HG03469 (cell line): ENCODE results near the gene VAV3.

ENCODE experiments used
- ATAC-seq: cut with Tn5 transposase; IDR thresholded peaks from one replicate; pipeline ENCODE4 v1.9.1; 2021; ENCODE audit warnings: mild to moderate bottlenecking, moderate library complexity, moderate number of reproducible peaks; ENCODE audit not compliant: unreplicated experiment

VAV3 gene

DNA sequence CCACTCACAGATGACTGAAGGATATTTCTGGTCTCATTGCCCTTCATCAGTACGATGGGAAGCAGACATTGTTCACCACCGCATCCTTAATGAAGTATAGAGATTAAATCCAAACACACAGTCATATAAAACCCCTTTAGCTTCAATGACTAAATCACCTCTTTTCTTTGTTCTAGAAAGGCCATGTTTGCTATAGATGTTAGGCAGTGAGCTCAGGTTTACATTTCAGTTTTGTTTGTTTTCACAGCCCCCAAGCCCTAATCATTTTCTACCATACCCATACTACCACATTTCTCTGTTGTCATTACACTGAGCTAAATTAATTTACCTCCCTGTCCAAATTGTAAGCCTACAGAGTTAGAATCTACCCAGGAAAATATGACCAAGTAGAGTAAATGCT is 439.0 kb downstream of the VAV3 start:
- no peak for ATAC-seq

DNA sequence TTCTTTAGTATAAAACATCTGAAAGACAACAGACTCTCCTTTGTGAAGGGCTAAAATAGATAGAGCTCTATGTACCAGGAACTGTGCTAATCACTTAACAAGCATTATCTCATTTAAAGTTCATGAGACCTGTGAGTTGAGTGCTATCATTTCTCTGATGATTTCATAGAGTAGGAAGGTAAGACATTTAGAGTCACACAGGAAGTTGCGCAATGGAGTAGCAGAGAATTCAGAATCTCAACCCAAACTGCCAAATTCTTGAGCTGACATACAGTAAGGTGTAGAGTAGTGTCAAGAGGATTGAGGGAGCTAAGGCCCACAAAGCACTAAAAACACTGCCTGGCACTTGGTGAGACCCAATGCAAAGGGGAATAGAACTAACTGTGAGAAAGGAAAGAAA is 439.8 kb downstream of the VAV3 start:
- ATAC-seq = no peak

DNA sequence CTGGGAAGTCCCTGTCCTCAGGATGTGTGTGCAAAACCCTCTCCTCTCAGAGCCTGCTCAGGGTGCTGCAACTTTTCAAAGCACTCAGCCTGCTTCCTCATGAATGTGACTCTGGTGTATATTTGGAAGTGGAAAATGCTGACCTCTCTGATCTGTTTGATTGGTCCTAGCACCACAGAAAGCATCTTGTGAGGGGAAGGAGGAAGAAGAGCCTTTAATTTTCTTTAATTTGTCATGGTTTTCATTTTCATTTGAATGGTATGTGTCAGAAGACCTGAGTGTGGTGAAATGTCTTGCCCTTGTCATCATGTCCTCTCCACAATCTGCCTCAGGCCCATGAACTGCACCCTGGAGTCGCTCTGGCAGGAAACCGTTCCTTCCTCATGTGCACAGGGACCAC is 440.7 kb downstream of the VAV3 start:
- ATAC-seq = no peak

DNA sequence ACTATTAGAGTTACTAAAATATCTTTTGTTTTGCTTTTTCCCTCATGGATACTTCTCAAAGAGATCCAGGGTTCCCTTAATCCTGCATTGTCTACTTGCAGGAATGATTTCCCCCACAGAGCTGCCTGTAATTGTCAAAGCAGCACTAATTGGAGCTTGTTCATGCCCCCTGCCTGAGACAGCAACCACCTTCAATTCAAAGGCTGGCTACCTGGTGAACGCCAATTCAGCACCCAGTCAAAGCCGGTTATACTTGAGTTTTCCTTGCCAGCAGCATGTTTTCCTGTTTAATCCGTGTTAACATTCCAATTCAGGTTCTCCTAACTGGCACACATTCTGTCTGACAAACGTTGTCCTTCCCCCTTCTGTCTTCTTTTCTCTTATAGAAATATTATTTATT is 441.2 kb downstream of the VAV3 start:
- no peak for ATAC-seq

DNA sequence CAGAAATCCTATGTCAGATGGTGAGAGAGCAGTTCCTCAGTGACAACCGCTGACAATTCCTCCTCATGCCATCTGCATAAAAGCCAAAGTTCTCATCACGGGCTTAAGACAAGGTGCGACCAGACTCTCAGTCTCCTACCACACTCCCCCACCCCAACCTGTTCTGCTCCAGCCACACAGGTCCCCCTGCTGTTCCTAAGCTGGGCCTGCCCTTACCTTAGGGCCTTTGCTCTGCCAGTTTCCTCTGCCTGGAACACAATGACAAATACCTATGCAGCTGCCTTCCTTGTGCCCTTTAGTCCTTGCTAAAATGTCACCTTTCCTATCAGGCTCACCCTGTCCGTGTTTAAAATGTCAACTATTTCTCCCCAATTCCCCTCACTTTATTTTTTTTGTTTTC is 441.9 kb downstream of the VAV3 start:
- no peak for ATAC-seq
